Endodermal cell (in vitro differentiated cells): Measurements from ENCODE around the gene MACC1. TPM values are rescaled to one million over a fixed set of nuclear protein-coding genes. Genes with fewer than 3 reads are reported as not detected.
A peak's percentile ranks its signal among the peaks of the same experiment; 100 is the strongest.

Experiments
- DNase-seq: peaks from one replicate; pipeline ENCODE4 v3.0.0-alpha.2; 2017
- H3K27ac ChIP-seq: 2 replicates; pipeline ENCODE4 v1.5.1; 2013; ENCODE audit warnings: mild to moderate bottlenecking, low read depth, low read length, moderate library complexity
- H3K27me3 ChIP-seq: 2 replicates; pipeline ENCODE4 v1.6.1; 2013; ENCODE audit warnings: mild to moderate bottlenecking, low read length, moderate library complexity; ENCODE audit not compliant: insufficient read depth, control insufficient read depth, poor library complexity, severe bottlenecking
- H3K36me3 ChIP-seq: 2 replicates; pipeline ENCODE4 v1.7.0; 2013; ENCODE audit warnings: mild to moderate bottlenecking, low read length, moderate library complexity; ENCODE audit not compliant: control insufficient read depth, insufficient read depth
- H3K4me1 ChIP-seq: one replicate; pipeline ENCODE4 v1.7.0; 2013; ENCODE audit warnings: low read length; ENCODE audit not compliant: control insufficient read depth, insufficient read depth
- H3K4me3 ChIP-seq: 2 replicates; pipeline ENCODE4 v1.5.1; 2013; ENCODE audit warnings: mild to moderate bottlenecking, low read length, moderate library complexity
- H3K9ac ChIP-seq: 2 replicates; pipeline ENCODE4 v1.6.1; 2013; ENCODE audit warnings: mild to moderate bottlenecking, low read length, moderate library complexity; ENCODE audit not compliant: poor library complexity, severe bottlenecking; ENCODE audit errors: extremely low read depth
- H3K9me3 ChIP-seq: 2 replicates; pipeline ENCODE4 v1.6.1; 2013; ENCODE audit warnings: mild to moderate bottlenecking, low read length, moderate library complexity; ENCODE audit not compliant: control insufficient read depth
- H3K27ac Mint-ChIP-seq: 2 replicates; pipeline ENCODE4 v1.8.0; 2020; ENCODE audit warnings: mixed read lengths
- H3K27me3 Mint-ChIP-seq: 2 replicates; pipeline ENCODE4 v1.8.0; 2021; ENCODE audit warnings: mild to moderate bottlenecking, mixed read lengths; ENCODE audit not compliant: insufficient read depth
- H3K36me3 Mint-ChIP-seq: 2 replicates; pipeline ENCODE4 v1.8.0; 2020; ENCODE audit warnings: low read depth, mixed read lengths
- H3K4me1 Mint-ChIP-seq: 2 replicates; pipeline ENCODE4 v1.8.0; 2020; ENCODE audit warnings: mixed read lengths
- H3K4me3 Mint-ChIP-seq: 2 replicates; pipeline ENCODE4 v1.8.0; 2020; ENCODE audit warnings: mild to moderate bottlenecking, moderate library complexity, mixed read lengths
- H3K9me3 Mint-ChIP-seq: 2 replicates; pipeline ENCODE4 v1.8.0; 2020; ENCODE audit warnings: mild to moderate bottlenecking, mixed read lengths
- WGBS, 2 experiments: methylation state at CpG; one replicate each; pipeline versions ENCODE4 v1.1.5 to v1.1.7; 2013; ENCODE audit warnings: missing lambda C conversion rate in 2 of 2, mixed read lengths in 1 of 2; ENCODE audit not compliant: insufficient coverage in 1 of 2, insufficient read length in 1 of 2; 5-methylcytosine and 5-hydroxymethylcytosine counted together
- total RNA-seq, 2 donors: library from RNA; stranded (reverse); fragmentation: NEBNext Ultra II Directional in 1 of 2; extraction: Animal tissue kit (Norgen Biotek cat#: 25700) in 1 of 2; gene quantifications; 2 replicates in 1 of 2; 3 replicates in 1 of 2; pipeline ENCODE4 v1.2.1, GENCODE V29; 2021
- TF ChIP-seq, protein P1 (sequence below): fragments of 200-600 bp; sonication (generic); conservative IDR thresholded peaks from 2 replicates; pipeline ENCODE4 v1.5.0; 2021; ENCODE audit warnings: antibody characterized with exemption, mild to moderate bottlenecking

The MACC1 gene
- total RNA-seq, 2 donors from 2014 or later: 1.4 to 2.0 TPM

GRCh38 chr7:20102982-20103381, 114.2 kb downstream of the MACC1 start:
- TF ChIP-seq, protein P1, sequence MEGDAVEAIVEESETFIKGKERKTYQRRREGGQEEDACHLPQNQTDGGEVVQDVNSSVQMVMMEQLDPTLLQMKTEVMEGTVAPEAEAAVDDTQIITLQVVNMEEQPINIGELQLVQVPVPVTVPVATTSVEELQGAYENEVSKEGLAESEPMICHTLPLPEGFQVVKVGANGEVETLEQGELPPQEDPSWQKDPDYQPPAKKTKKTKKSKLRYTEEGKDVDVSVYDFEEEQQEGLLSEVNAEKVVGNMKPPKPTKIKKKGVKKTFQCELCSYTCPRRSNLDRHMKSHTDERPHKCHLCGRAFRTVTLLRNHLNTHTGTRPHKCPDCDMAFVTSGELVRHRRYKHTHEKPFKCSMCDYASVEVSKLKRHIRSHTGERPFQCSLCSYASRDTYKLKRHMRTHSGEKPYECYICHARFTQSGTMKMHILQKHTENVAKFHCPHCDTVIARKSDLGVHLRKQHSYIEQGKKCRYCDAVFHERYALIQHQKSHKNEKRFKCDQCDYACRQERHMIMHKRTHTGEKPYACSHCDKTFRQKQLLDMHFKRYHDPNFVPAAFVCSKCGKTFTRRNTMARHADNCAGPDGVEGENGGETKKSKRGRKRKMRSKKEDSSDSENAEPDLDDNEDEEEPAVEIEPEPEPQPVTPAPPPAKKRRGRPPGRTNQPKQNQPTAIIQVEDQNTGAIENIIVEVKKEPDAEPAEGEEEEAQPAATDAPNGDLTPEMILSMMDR: no peak
- DNase-seq: no peak
- no peak overlapping the region for H3K27ac ChIP-seq
- Mint-ChIP-seq H3K27ac (peak overlapping the region; percentile 6), H3K9me3 (no peaks in the 10 kb centered on the region), H3K27me3 (no peaks in the 10 kb centered on the region), H3K4me3 (no peak overlapping the region), H3K4me1 (peaks cover 52% of the 10 kb centered on the region), H3K36me3 (peaks cover 15% of the 10 kb centered on the region)
- H3K27me3 ChIP-seq: no peaks in the 10 kb centered on the region
- no peaks in the 10 kb centered on the region for H3K9me3 ChIP-seq
- WGBS, 2 experiments: 75 to 80% methylated on average over 1 of the region's 1 CpG
- no peaks in the 10 kb centered on the region for H3K36me3 ChIP-seq
- no peak overlapping the region for H3K9ac ChIP-seq
- no peaks in the 10 kb centered on the region for H3K4me1 ChIP-seq
- no peak overlapping the region for H3K4me3 ChIP-seq

- H3K27ac ChIP-seq: no peak overlapping the region
- no peaks in the 10 kb centered on the region for H3K27me3 Mint-ChIP-seq
- peak overlapping the region; percentile 25 for H3K27ac Mint-ChIP-seq
- no peak overlapping the region for H3K4me3 ChIP-seq
- no peaks in the 10 kb centered on the region for H3K36me3 ChIP-seq
- peaks cover 29% of the 10 kb centered on the region for H3K9me3 Mint-ChIP-seq
- peaks cover 41% of the 10 kb centered on the region for H3K9me3 ChIP-seq
- H3K36me3 Mint-ChIP-seq: peaks cover 26% of the 10 kb centered on the region
- H3K4me1 Mint-ChIP-seq: peaks cover 31% of the 10 kb centered on the region
- TF ChIP-seq, protein P1: no peak
- 91 to 100% methylated on average over 1 of the region's 1 CpG for WGBS, 2 experiments
- H3K27me3 ChIP-seq: no peaks in the 10 kb centered on the region
- H3K4me1 ChIP-seq: no peaks in the 10 kb centered on the region
- H3K4me3 Mint-ChIP-seq: no peak overlapping the region
- H3K9ac ChIP-seq: no peak overlapping the region
- no peak for DNase-seq
Observed at GRCh38 chr7:20095862-20096261, 121.3 kb downstream of the MACC1 start.

DNA sequence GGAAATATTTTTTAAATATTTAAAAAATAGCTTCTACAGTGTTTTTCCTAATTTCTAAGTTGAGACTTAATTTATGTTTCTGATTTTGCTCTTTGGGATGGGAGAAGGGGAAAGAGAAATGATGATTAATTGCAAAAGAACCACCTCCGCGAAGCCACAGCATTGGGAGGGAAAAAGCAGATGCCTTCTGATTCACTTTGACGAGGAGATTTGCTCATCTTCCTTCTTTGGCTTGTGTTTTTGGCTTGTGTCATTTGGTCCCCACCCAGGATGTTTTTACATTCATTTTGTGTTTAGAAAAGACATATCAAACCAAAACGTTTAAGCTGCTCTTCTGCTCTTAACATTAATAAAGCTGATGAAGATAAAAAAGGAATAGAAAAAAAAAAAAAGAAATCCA, 121.7 kb downstream of the MACC1 start:
- TF ChIP-seq, protein P1: no peak
- H3K9me3 Mint-ChIP-seq: peaks cover 29% of the 10 kb centered on the region
- Histone ChIP-seq H3K27me3 (no peaks in the 10 kb centered on the region), H3K4me3 (no peak overlapping the region), H3K27ac (no peak overlapping the region), H3K36me3 (no peaks in the 10 kb centered on the region), H3K4me1 (no peaks in the 10 kb centered on the region), H3K9me3 (peaks cover 41% of the 10 kb centered on the region), H3K9ac (no peak overlapping the region)
- H3K4me3 Mint-ChIP-seq: no peak overlapping the region
- H3K4me1 Mint-ChIP-seq: peaks cover 32% of the 10 kb centered on the region
- no peak overlapping the region for H3K27ac Mint-ChIP-seq
- DNase-seq: no peak
- peaks cover 26% of the 10 kb centered on the region for H3K36me3 Mint-ChIP-seq
- 97 to 100% methylated on average over 3 of the region's 4 CpGs for WGBS, 2 experiments
- H3K27me3 Mint-ChIP-seq: no peaks in the 10 kb centered on the region
